Trophoblast cell (in vitro differentiated cells and primary cell): ENCODE data around the gene CACNG7.
"Not testable (repeated sequence)": the region's sequence is repeated elsewhere in the genome, so short reads cannot be mapped to it uniquely, and the experiment has no call there.

Source experiments
- DNase-seq, 2 donors: peaks; one replicate each; pipeline ENCODE4 v3.0.0-alpha.2; 2016
- H2AFZ ChIP-seq: 2 replicates; pipeline ENCODE4 v1.6.1; 2013; ENCODE audit warnings: low read length, moderate library complexity, mild to moderate bottlenecking; ENCODE audit not compliant: insufficient read depth, poor library complexity
- H2AK5ac ChIP-seq: 2 replicates; pipeline ENCODE4 v1.6.1; 2013; ENCODE audit warnings: mild to moderate bottlenecking, low read length
- H2BK120ac ChIP-seq: 2 replicates; pipeline ENCODE4 v1.6.1; 2013; ENCODE audit warnings: low read length, mild to moderate bottlenecking, moderate library complexity; ENCODE audit not compliant: insufficient read depth, poor library complexity
- H2BK12ac ChIP-seq: 2 replicates; pipeline ENCODE4 v1.6.1; 2013; ENCODE audit warnings: mild to moderate bottlenecking, low read length, moderate library complexity
- H2BK5ac ChIP-seq: 2 replicates; pipeline ENCODE4 v1.6.1; 2013; ENCODE audit warnings: low read length, low read depth, moderate library complexity, mild to moderate bottlenecking; ENCODE audit not compliant: poor library complexity
- H3K14ac ChIP-seq: 2 replicates; pipeline ENCODE4 v1.6.1; 2013; ENCODE audit warnings: mild to moderate bottlenecking, low read length
- H3K18ac ChIP-seq: 2 replicates; pipeline ENCODE4 v1.6.1; 2013; ENCODE audit warnings: mild to moderate bottlenecking, low read length
- H3K23ac ChIP-seq: 2 replicates; pipeline ENCODE4 v1.6.1; 2013; ENCODE audit warnings: low read length
- H3K27ac ChIP-seq: 2 replicates; pipeline ENCODE4 v1.5.1; 2013; ENCODE audit warnings: low read depth, mild to moderate bottlenecking, inconsistent platforms, low read length, moderate library complexity
- H3K27me3 ChIP-seq: 2 replicates; pipeline ENCODE4 v1.6.1; 2013; ENCODE audit warnings: inconsistent platforms, mild to moderate bottlenecking, low read length, moderate library complexity; ENCODE audit not compliant: insufficient read depth
- H3K36me3 ChIP-seq, 2 experiments: 1 replicate in 1 of 2; 2 replicates in 1 of 2; pipeline ENCODE4 v1.6.1; 2013; ENCODE audit warnings: low read length in 2 of 2, mild to moderate bottlenecking in 2 of 2, moderate library complexity in 1 of 2; ENCODE audit not compliant: insufficient read depth in 2 of 2, control insufficient read depth in 1 of 2
- H3K4ac ChIP-seq: 2 replicates; pipeline ENCODE4 v1.6.1; 2013; ENCODE audit warnings: low read depth, mild to moderate bottlenecking, low read length, moderate library complexity
- H3K4me1 ChIP-seq, 2 experiments: 1 replicate in 1 of 2; 2 replicates in 1 of 2; pipeline ENCODE4 v1.6.1; 2013; ENCODE audit warnings: low read length in 2 of 2, mild to moderate bottlenecking in 2 of 2, moderate library complexity in 1 of 2; ENCODE audit not compliant: insufficient read depth in 2 of 2, control insufficient read depth in 1 of 2
- H3K4me2 ChIP-seq: 2 replicates; pipeline ENCODE4 v1.6.1; 2013; ENCODE audit warnings: inconsistent platforms, mild to moderate bottlenecking, low read length, moderate library complexity
- H3K4me3 ChIP-seq: 2 replicates; pipeline ENCODE4 v1.5.1; 2013; ENCODE audit warnings: mild to moderate bottlenecking, low read depth, low read length, inconsistent platforms
- H3K79me1 ChIP-seq: one replicate; pipeline ENCODE4 v1.6.1; 2013; ENCODE audit warnings: low read length
- H3K79me2 ChIP-seq: 2 replicates; pipeline ENCODE4 v1.6.1; 2013; ENCODE audit warnings: low read length, mild to moderate bottlenecking; ENCODE audit not compliant: control insufficient read depth, insufficient read depth, poor library complexity
- H3K9ac ChIP-seq: 2 replicates; pipeline ENCODE4 v1.6.1; 2013; ENCODE audit warnings: mild to moderate bottlenecking, low read length
- H3K9me3 ChIP-seq: 2 replicates; pipeline ENCODE4 v1.6.1; 2013; ENCODE audit warnings: low read depth, mild to moderate bottlenecking, control low read depth, inconsistent platforms, low read length; ENCODE audit not compliant: insufficient read depth
- H4K12ac ChIP-seq: 2 replicates; pipeline ENCODE4 v1.6.1; 2013; ENCODE audit warnings: low read depth, mild to moderate bottlenecking, low read length, moderate library complexity
- H4K8ac ChIP-seq: 2 replicates; pipeline ENCODE4 v1.6.1; 2013; ENCODE audit warnings: low read depth, mild to moderate bottlenecking, low read length, moderate library complexity
- H4K91ac ChIP-seq: one replicate; pipeline ENCODE4 v1.6.1; 2013; ENCODE audit warnings: low read depth, mild to moderate bottlenecking, low read length, moderate library complexity
- WGBS: extraction: QIAGEN DNeasy Blood & Tissue Kit; methylation state at CpG from one replicate; pipeline ENCODE4 v1.1.7; 2013; ENCODE audit warnings: missing lambda C conversion rate; ENCODE audit not compliant: insufficient read length, insufficient coverage; ENCODE audit errors: extremely low coverage; 5-methylcytosine and 5-hydroxymethylcytosine counted together

Gene CACNG7

DNA sequence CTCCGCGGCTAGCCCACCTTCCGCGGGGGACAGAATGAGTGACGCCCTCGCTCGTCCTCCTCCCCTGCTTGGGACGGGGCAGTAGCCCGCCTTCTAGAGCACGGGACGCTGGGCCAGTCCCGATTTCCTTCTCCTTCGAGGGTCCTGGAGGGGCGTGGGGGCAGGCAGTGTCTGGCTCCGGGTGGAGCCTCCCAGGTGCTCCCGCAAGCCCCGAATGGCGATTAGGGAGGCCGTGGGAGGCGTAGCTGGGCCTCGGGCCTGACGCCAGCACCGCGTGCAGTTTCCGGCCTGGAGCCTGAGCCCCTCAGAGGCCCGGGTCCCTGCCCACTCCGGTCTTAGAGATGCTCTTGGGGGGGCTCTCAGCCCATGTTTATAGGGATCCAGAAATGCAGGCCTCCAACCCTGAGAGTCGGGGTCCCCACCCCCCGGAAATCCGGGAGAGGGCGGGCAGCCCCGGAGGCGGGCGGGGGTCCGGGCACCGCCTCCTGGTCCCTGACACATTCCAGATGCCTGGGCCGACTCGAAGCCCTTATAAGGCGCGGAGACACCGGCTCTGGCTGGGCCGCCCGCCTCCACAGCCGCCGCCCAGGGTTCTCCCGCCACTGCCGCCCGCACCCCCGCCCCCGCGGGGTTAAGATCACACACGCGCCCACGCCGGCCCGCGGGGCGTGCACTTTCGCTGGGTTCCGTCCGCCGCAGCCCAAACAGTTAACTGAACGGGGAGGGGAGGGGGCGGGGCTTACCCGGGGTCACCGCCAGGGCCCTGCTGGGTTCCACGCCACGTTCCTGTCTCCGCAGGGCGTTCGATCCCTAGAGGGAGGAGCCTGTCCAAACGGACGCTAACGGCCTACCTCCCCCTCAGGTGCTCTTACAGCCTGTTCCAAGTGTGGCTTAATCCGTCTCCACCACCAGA, 39.9 kb upstream of the CACNG7 start:
- peak overlapping the region; percentile 88 for H2BK5ac ChIP-seq
- WGBS: no CpG with 5 or more reads among the region's 75 CpGs
- peak overlapping the region; percentile 92 for H3K4ac ChIP-seq
- H3K14ac ChIP-seq: peak overlapping the region; percentile 83
- peak overlapping the region; percentile 76 for H3K18ac ChIP-seq
- peak overlapping the region; percentile 67 for H4K12ac ChIP-seq
- H2AFZ ChIP-seq: peak overlapping the region; percentile 32
- peak overlapping the region; percentile 92 for H3K4me3 ChIP-seq
- peak overlapping the region; percentile 36 for H2AK5ac ChIP-seq
- H3K4me2 ChIP-seq: peak overlapping the region; percentile 59
- no peaks in the 10 kb centered on the region for H3K27me3 ChIP-seq
- peak overlapping the region; percentile 84 for H4K91ac ChIP-seq
- H2BK12ac ChIP-seq: peak overlapping the region; percentile 2
- peaks cover 30 to 34% of the 10 kb centered on the region in 2 experiments for H3K36me3 ChIP-seq
- H3K9me3 ChIP-seq: peaks cover 6% of the 10 kb centered on the region
- H3K79me2 ChIP-seq: peaks cover 22% of the 10 kb centered on the region
- DNase-seq: peak; percentile 88 to 89
- no peak overlapping the region for H3K23ac ChIP-seq
- peak overlapping the region; percentile 73 for H3K9ac ChIP-seq
- H4K8ac ChIP-seq: peak overlapping the region; percentile 76
- H3K4me1 ChIP-seq: peaks cover 12 to 15% of the 10 kb centered on the region in 2 experiments
- peak overlapping the region; percentile 88 for H2BK120ac ChIP-seq
- H3K27ac ChIP-seq: peak overlapping the region; percentile 85
- H3K79me1 ChIP-seq: peaks cover 26% of the 10 kb centered on the region

DNA sequence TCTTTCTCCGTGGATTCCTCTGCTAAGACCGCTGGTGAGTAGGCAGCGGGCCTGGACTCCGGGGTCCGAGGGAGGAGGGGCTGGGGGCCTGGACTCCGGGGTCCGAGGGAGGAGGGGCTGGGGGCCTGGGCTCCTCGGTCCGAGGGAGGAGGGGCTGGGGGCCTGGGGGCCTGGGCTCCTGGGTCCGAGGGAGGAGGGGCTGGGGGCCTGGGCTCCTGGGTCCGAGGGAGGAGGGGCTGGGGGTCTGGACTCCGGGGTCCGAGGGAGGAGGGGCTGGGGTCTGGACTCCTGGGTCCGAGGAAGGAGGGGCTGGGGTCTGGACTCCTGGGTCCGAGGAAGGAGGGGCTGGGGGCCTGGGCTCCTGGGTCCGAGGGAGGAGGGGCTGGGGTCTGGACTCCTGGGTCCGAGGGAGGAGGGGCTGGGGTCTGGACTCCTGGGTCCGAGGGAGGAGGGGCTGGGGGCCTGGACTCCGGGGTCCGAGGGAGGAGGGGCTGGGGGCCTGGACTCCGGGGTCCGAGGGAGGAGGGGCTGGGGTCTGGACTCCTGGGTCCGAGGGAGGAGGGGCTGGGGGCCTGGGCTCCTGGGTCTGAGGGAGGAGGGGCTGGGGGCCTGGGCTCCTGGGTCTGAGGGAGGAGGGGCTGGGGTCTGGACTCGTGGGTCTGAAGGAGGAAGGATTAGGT, 39.1 kb upstream of the CACNG7 start:
- not testable (repeated sequence) for H3K27me3 ChIP-seq, H2AK5ac ChIP-seq, H4K12ac ChIP-seq, H2BK120ac ChIP-seq, H3K23ac ChIP-seq, H3K9me3 ChIP-seq, H2AFZ ChIP-seq, H2BK12ac ChIP-seq, DNase-seq
- peak overlapping the region; percentile 5 for H3K27ac ChIP-seq
- WGBS: no CpG with 5 or more reads among the region's 24 CpGs
- peak overlapping the region; percentile 36 for H3K14ac ChIP-seq
- peak overlapping the region; percentile 59 for H3K4me2 ChIP-seq
- peaks cover 12 to 15% of the 10 kb centered on the region in 2 experiments for H3K4me1 ChIP-seq
- peak overlapping the region; percentile 36 for H2BK5ac ChIP-seq
- H3K36me3 ChIP-seq: peaks cover 37 to 40% of the 10 kb centered on the region in 2 experiments
- H3K18ac ChIP-seq: peak overlapping the region; percentile 76
- peak overlapping the region; percentile 57 for H3K9ac ChIP-seq
- H3K4ac ChIP-seq: peak overlapping the region; percentile 92
- peaks cover 26% of the 10 kb centered on the region for H3K79me1 ChIP-seq
- H4K8ac ChIP-seq: peak overlapping the region; percentile 52
- H4K91ac ChIP-seq: peak overlapping the region; percentile 52
- H3K79me2 ChIP-seq: peaks cover 22% of the 10 kb centered on the region
- peak overlapping the region; percentile 92 for H3K4me3 ChIP-seq

DNA sequence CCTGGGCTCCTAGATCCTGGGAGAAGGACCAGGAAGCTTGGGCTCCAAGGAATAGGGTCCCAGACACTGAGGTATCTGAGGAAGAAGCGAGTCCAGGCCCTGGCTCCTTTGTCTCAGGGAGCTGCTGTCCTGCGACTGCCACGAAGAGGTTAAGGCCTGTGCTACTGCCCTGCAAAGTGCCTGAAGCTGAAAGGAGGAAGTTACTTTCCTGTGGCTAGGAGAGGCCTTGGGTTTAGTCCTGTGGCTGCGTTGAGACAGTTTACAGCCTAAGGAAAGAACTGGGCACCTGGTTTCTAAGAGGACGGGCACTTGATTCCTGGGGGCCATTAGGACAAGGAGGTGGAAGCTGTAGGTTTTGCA, 38.6 kb upstream of the CACNG7 start:
- peaks cover 10 to 15% of the 10 kb centered on the region in 2 experiments for H3K4me1 ChIP-seq
- H2BK5ac ChIP-seq: no peak overlapping the region
- H3K18ac ChIP-seq: no peak overlapping the region
- H3K4me3 ChIP-seq: no peak overlapping the region
- peak in 1 of 2 donors; percentile 30 for DNase-seq
- H3K79me2 ChIP-seq: peaks cover 22% of the 10 kb centered on the region
- H3K4ac ChIP-seq: peak overlapping the region; percentile 68
- peaks cover 42 to 44% of the 10 kb centered on the region in 2 experiments for H3K36me3 ChIP-seq
- H3K9me3 ChIP-seq: peaks cover 6% of the 10 kb centered on the region
- H3K9ac ChIP-seq: peak overlapping the region; percentile 0
- peaks cover 26% of the 10 kb centered on the region for H3K79me1 ChIP-seq
- no peak overlapping the region for H3K27ac ChIP-seq
- no peak overlapping the region for H4K12ac ChIP-seq
- no peak overlapping the region for H3K23ac ChIP-seq
- no peak overlapping the region for H3K14ac ChIP-seq
- no peak overlapping the region for H2AFZ ChIP-seq
- H4K8ac ChIP-seq: no peak overlapping the region
- H2BK12ac ChIP-seq: no peak overlapping the region
- no peaks in the 10 kb centered on the region for H3K27me3 ChIP-seq
- peak overlapping the region; percentile 4 for H3K4me2 ChIP-seq
- H4K91ac ChIP-seq: no peak overlapping the region
- WGBS: no CpG with 5 or more reads among the region's 5 CpGs
- H2AK5ac ChIP-seq: no peak overlapping the region
- no peak overlapping the region for H2BK120ac ChIP-seq

GRCh38 chr19:53871454-53871853, 37.6 kb upstream of the CACNG7 start:
- Histone ChIP-seq H4K91ac (no peak overlapping the region), H3K4me3 (no peak overlapping the region), H4K8ac (no peak overlapping the region), H3K9me3 (peaks cover 4% of the 10 kb centered on the region), H3K4me2 (no peak overlapping the region), H3K36me3 (peaks cover 47 to 51% of the 10 kb centered on the region in 2 experiments), H3K79me1 (peaks cover 18% of the 10 kb centered on the region), H3K27ac (no peak overlapping the region), H3K4me1 (peaks cover 3 to 8% of the 10 kb centered on the region in 2 experiments), H3K23ac (no peak overlapping the region), H3K9ac (no peak overlapping the region), H3K4ac (peak overlapping the region; percentile 77), H2AFZ (no peak overlapping the region), H2AK5ac (no peak overlapping the region), H3K79me2 (peaks cover 20% of the 10 kb centered on the region), H3K27me3 (no peaks in the 10 kb centered on the region), H2BK120ac (no peak overlapping the region), H2BK5ac (no peak overlapping the region), H2BK12ac (no peak overlapping the region), H4K12ac (no peak overlapping the region), H3K14ac (no peak overlapping the region), H3K18ac (peak overlapping the region; percentile 20)
- WGBS: no CpG with 5 or more reads among the region's 7 CpGs
- peak in 1 of 2 donors; percentile 26 for DNase-seq
